ENCODE measurements around the gene TLR4. TPM values are rescaled to one million over a fixed set of nuclear protein-coding genes. Genes with fewer than 3 reads are reported as not detected.

TLR4 gene
- total RNA-seq, result 28.2 and 29.8 TPM in 2 replicates

GRCh38 chr9:117704024-117704575 lies at the start of gene TLR4:
TSS of gene TLR4 (plus strand) at chr9:117704403. CDS start at chr9:117704473, 70 bp downstream.

